Epithelial cell of esophagus (primary cell): ENCODE measurements around the gene UVRAG.

Experiments
- DNase-seq: peaks from one replicate; pipeline ENCODE4 v3.0.0; 2010; ENCODE audit warnings: low read depth
- H3K4me3 ChIP-seq: 2 replicates; pipeline ENCODE4 v1.5.1; 2011; ENCODE audit warnings: mild to moderate bottlenecking, low read length, control low read depth
- TF ChIP-seq, protein P1 (sequence below): IDR thresholded peaks from 2 replicates; pipeline ENCODE4 v1.5.1; 2011; ENCODE audit warnings: low read depth, mild to moderate bottlenecking, low read length, control low read depth, inconsistent platforms; ENCODE audit not compliant: insufficient read depth; ENCODE audit errors: missing control alignments

Gene UVRAG

DNA sequence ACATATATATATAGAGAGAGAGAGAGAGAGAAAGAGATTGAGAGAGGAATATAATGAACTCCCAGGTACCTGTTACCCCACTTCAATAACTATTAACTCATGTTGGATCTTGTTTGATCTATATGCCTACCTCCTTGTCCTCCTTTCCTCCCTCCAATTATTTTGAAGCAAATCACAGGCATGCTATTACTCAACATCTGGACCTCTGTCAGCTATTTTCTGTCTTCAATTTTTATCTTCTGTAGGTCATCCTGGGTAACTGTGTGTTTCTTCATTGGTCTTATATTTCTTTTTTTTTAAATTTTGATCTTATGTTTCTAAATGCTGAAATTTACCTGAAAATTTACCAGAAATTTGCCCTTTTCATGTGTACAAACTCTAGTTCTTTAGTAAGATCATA, 24.8 kb downstream of the UVRAG start:
- peak; percentile 20 for DNase-seq
- TF ChIP-seq, protein P1, sequence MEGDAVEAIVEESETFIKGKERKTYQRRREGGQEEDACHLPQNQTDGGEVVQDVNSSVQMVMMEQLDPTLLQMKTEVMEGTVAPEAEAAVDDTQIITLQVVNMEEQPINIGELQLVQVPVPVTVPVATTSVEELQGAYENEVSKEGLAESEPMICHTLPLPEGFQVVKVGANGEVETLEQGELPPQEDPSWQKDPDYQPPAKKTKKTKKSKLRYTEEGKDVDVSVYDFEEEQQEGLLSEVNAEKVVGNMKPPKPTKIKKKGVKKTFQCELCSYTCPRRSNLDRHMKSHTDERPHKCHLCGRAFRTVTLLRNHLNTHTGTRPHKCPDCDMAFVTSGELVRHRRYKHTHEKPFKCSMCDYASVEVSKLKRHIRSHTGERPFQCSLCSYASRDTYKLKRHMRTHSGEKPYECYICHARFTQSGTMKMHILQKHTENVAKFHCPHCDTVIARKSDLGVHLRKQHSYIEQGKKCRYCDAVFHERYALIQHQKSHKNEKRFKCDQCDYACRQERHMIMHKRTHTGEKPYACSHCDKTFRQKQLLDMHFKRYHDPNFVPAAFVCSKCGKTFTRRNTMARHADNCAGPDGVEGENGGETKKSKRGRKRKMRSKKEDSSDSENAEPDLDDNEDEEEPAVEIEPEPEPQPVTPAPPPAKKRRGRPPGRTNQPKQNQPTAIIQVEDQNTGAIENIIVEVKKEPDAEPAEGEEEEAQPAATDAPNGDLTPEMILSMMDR: no peak
- H3K4me3 ChIP-seq: no peak overlapping the region

DNA sequence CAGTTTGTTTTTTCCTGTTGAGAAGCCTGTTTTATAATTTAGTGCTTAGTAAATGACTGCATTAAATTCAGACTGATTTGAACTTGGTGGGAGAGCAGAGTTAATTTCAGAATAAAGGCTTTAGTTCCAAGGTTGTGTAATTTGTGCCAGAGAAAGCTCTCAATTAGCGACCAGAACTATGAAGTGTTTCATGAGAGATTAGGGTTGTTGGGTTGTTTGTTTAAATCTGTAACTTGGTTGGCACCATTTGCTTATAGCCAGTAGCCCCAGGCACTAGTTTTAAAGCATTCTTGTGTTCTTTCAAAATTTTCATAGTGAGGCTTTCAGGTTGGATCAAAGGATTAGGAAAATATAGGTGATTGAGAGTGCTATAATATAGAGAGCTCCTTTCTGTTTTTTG, 25.5 kb downstream of the UVRAG start:
- H3K4me3 ChIP-seq: no peak overlapping the region
- no peak for DNase-seq
- TF ChIP-seq, protein P1: no peak

DNA sequence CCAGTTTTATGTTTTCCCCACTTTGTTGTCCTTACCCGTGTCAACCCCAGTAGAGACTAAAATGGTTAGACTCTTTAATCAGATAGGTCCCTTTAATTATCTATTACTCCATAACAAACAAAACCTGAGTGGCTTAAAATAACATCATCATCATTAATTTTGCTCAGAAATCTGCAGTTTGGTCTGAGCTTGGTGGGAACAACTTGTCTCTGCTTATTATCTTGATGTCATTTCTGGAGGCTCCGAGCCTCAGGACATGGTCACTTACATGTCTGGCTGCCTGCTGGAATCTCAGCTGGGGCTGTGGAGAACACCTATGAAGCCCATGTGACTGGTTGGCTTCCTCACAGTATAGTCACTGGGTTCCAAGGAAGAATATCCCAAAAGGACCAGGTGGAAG, 26.7 kb downstream of the UVRAG start:
- DNase-seq: no peak
- no peak overlapping the region for H3K4me3 ChIP-seq
- TF ChIP-seq, protein P1: no peak

DNA sequence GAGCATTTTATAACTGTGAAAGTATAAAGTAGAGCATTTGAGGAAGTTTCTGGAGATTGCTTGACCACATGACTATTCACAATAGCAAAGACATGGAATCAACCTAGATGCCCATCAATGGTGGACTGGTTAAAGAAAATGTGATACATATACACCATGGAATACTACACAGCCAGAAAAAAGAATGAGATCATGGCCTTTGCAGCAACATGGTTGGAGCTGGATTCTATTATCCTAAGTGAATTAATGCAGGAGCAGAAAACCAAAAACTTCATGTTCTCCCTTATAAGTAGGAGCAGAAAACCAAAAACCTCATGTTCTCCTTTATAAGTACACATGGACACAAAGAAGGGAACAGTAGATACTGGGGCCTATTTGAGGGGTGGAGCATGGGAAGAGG, 30.3 kb downstream of the UVRAG start:
- TF ChIP-seq, protein P1: no peak
- no peak for DNase-seq
- H3K4me3 ChIP-seq: no peak overlapping the region

DNA sequence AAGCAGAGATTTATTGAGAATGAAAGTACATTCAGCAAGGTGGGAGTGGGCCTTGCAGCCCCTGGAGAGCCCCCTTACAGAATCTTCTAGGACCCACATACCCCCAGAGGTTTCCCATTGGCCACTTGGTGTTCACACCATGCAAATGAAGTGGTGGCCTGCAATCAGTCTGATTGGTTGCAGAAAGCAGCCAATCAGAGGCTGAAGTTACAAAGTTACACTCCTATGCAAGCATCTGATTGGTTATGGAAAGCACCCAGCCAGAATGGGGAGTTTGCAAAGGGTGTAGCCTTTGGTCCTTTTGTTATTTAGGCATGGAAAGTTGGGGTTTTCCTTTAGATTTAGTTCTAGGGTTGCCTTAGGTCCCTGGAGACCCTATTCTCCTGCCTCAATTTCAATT, 34.9 kb downstream of the UVRAG start:
- DNase-seq: no peak
- TF ChIP-seq, protein P1: no peak
- no peak overlapping the region for H3K4me3 ChIP-seq

DNA sequence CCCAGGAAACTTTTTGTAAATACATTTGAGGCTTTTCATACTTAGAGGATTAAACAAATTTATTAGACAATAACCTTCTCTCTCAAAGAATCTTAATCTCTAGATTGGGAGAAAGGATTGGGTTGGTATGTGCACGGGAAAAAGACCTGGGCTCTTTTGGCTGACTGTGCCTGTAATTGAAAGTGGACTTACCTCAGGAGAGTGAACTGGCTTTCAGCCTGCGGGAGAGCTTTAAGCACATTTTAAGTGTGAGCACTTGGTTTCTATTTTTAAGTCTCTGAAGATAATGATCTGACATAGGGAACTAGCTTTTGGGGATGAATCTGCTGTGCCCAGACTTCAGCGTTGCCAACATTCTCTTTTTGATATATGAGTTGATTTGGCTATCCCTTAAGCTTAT, 35.8 kb downstream of the UVRAG start:
- no peak overlapping the region for H3K4me3 ChIP-seq
- TF ChIP-seq, protein P1: no peak
- DNase-seq: no peak

DNA sequence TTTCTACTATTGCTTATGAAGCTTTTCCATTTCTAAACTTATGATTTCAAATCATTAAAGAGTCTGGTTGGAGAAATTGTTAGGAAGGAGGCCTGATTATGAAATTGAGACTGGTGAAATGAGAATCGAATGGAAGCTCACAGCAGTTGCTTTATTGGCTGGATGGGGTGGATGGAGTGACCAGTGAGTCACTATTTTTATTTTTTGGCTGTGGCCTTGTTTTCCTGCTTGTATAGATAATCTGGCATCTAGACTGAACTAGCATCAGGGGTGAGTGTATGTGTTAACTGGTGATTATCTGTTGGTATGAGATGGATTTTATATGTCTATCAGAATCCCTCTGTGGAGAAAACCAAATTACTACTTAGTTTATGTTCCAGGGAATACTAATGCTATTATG, 36.2 kb downstream of the UVRAG start:
- DNase-seq: no peak
- TF ChIP-seq, protein P1: no peak
- H3K4me3 ChIP-seq: no peak overlapping the region
